ENCODE measurements around the gene ELOA. TPM values are rescaled to one million over a fixed set of nuclear protein-coding genes. Genes with fewer than 3 reads are reported as not detected.

Gene ELOA
- total and polyA plus RNA-seq, 2 of the 13 experiments (the other 11 are each of a cell fraction or from before 2014, with no cell fraction given), result 14.2 to 28.5 TPM

- FAIRE-seq, result no peak
- H3K27ac ChIP-seq (ENCODE audit: extremely low read length, insufficient read depth, low read length), result no peak overlapping the region
- no peak overlapping the region for H3K9ac ChIP-seq (ENCODE audit: insufficient read depth, low read depth, low read length)
- peaks cover 15% of the 10 kb centered on the region for H3K79me2 ChIP-seq (ENCODE audit: insufficient read depth, low read length)
- ATAC-seq, result no peak
- in situ Hi-C loops (cut with HindIII; ENCODE audit: extremely low pct_ligation_motif_present, low pct_unique_long_range_greater_than_20kb) (no loop called here), intact Hi-C loops (cut with micrococcal nuclease; ENCODE audit: unreplicated experiment) (no loop called here)
- WGBS (ENCODE audit: low lambda C conversion rate), result 95% methylated on average over 3 of the region's 3 CpGs
- BruUV-seq (replicated peaks), result no TSS peak
- no peaks in the 10 kb centered on the region; a peak in 1 of 5 replicates for H3K27me3 ChIP-seq (ENCODE audit: control insufficient read depth in 1 of 2, insufficient read depth in 2 of 2, low read length in 2 of 2)
- ChIA-PET CTCF (ENCODE audit: low intra/inter-chr PET ratio, low total read pairs) (no interaction called here), POLR2A (interaction anchor here (1.0 to 4.5 kb wide), 3 partner anchors 9 to 15 kb away, joined by 3 to 101 read pairs (median 3); partner anchors contain the start of gene PITHD1)
- H3K4me1 ChIP-seq (ENCODE audit: insufficient read depth, low read length), result peaks cover 28% of the 10 kb centered on the region
- no peak overlapping the region for H3K4me3 ChIP-seq (replicated peaks in 1 of 3; ENCODE audit: insufficient read depth in 1 of 3, low read depth in 2 of 3, low read length in 3 of 3)
- no peak for DNase-seq (ENCODE audit: low spot score)
- H3K4me2 ChIP-seq (ENCODE audit: low read depth, low read length), result no peak overlapping the region
- no peak overlapping the region for H2AFZ ChIP-seq (ENCODE audit: low read length)
- H3K9me3 ChIP-seq (ENCODE audit: low read length), result no peaks in the 10 kb centered on the region
- TF ChIP-seq NFAT5 (CRISPR knock-in tag; IDR thresholded peaks at IDR 0.05), result no peak
- no peak for TF ChIP-seq NR2F6 (IDR thresholded peaks at IDR 0.05)
- TF ChIP-seq NR2F6 (CRISPR knock-in tag; IDR thresholded peaks at IDR 0.05), result no peak
- TF ChIP-seq HES4 (CRISPR knock-in tag; IDR thresholded peaks at IDR 0.05; ENCODE audit: borderline replicate concordance), result no peak
- TF ChIP-seq ZNF484 (CRISPR knock-in tag; IDR thresholded peaks at IDR 0.05; ENCODE audit: borderline replicate concordance, low read depth), result no peak
- peaks cover 12 to 44% of the 10 kb centered on the region in 2 experiments for H3K36me3 ChIP-seq (replicated peaks in 1 of 2; ENCODE audit: control insufficient read depth in 1 of 2, insufficient read depth in 2 of 2, low read length in 2 of 2)
- no peaks in the 10 kb centered on the region; the same call in 1 of the 2 replicates for H4K20me1 ChIP-seq (ENCODE audit: insufficient read depth, low read length)
Measured at GRCh38 chr1:23787701-23788100, 44.4 kb downstream of the ELOA start.
